Astrocyte (in vitro differentiated cells and primary cell): Measurements from ENCODE around the gene TIRAP.

Experiments used
- EZH2 ChIP-seq: IDR thresholded peaks from 2 replicates; pipeline ENCODE4 v1.6.1; 2012; ENCODE audit warnings: mild to moderate bottlenecking, low read length, inconsistent platforms; ENCODE audit not compliant: insufficient read depth
- TF ChIP-seq, protein P1 (sequence below): IDR thresholded peaks from 2 replicates; pipeline ENCODE4 v1.5.1; 2011; ENCODE audit warnings: low read depth, mild to moderate bottlenecking, inconsistent platforms, low read length, moderate library complexity; ENCODE audit not compliant: insufficient read depth

DNA sequence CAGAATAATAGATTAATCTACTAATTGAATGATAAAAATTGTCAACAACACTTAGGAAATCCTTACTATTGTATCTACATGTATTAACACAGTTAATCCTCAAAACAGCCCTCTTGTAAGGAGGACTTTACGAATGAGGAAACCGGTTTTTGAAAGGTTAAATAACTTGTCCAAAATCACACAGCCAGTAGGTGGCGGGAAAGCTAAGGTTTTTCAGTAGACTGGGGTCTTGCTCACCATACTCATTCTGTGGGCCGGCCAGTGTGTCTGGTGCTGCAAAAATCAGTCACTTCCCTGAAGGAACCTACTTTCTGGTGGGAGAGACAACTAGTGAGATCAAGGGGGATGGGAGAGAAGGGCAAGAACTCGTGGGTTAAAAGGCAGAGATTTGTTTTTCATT, 24.8 kb downstream of the TIRAP start:
- TF ChIP-seq EZH2: no peak
- TF ChIP-seq, protein P1, sequence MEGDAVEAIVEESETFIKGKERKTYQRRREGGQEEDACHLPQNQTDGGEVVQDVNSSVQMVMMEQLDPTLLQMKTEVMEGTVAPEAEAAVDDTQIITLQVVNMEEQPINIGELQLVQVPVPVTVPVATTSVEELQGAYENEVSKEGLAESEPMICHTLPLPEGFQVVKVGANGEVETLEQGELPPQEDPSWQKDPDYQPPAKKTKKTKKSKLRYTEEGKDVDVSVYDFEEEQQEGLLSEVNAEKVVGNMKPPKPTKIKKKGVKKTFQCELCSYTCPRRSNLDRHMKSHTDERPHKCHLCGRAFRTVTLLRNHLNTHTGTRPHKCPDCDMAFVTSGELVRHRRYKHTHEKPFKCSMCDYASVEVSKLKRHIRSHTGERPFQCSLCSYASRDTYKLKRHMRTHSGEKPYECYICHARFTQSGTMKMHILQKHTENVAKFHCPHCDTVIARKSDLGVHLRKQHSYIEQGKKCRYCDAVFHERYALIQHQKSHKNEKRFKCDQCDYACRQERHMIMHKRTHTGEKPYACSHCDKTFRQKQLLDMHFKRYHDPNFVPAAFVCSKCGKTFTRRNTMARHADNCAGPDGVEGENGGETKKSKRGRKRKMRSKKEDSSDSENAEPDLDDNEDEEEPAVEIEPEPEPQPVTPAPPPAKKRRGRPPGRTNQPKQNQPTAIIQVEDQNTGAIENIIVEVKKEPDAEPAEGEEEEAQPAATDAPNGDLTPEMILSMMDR: peak; percentile 51
